B cell (primary cell): Measurements from ENCODE around the gene DNAJB8. TPM values are rescaled to one million over a fixed set of nuclear protein-coding genes. Genes with fewer than 3 reads are reported as not detected.
A peak's percentile ranks its signal among the peaks of the same experiment; 100 is the strongest.

Experiments
- ATAC-seq: fragments of 200-7000 bp; cut with Tn5 transposase; one replicate; pipeline ENCODE4 v1.10.0; 2021; ENCODE audit warnings: low read depth, mild to moderate bottlenecking, moderate number of reproducible peaks, moderate library complexity
- CTCF ChIA-PET: fragments of 350-600 bp; sonication (Branson Sonifier 250); formaldehyde crosslinking; loops from one replicate; lab custom pipeline; 2021; ENCODE audit warnings: antibody characterized with exemption, inconsistent platforms; lab: Charles Lee
- POLR2A ChIA-PET: fragments of 350-600 bp; sonication (Branson Sonifier 250); formaldehyde crosslinking; loops from one replicate; lab custom pipeline; 2021; ENCODE audit warnings: antibody characterized with exemption; lab: Charles Lee
- DNase-seq: peaks from one replicate; pipeline ENCODE4 v3.0.0; 2013
- H2AFZ ChIP-seq: 2 replicates; pipeline ENCODE4 v1.6.1; 2012; ENCODE audit warnings: mild to moderate bottlenecking, low read depth, low read length; ENCODE audit not compliant: insufficient read depth, poor library complexity, severe bottlenecking
- H3K27ac ChIP-seq, 2 donors: 1 replicate in 1 of 2; 2 replicates in 1 of 2; pipeline ENCODE4 v1.5.1; 2012 to 2013; ENCODE audit warnings: low read length in 2 of 2, mild to moderate bottlenecking in 2 of 2, moderate library complexity in 1 of 2
- H3K27me3 ChIP-seq, 4 experiments: fragments of 200-600 bp in 1 of 4; sonication (generic) in 1 of 4; replicated peaks in 1 of 4; 1 replicate in 2 of 4; 2 replicates in 2 of 4; pipeline versions ENCODE4 v1.6.1 to v1.7.0; 2013 to 2016; ENCODE audit warnings: low read length in 3 of 4, mild to moderate bottlenecking in 2 of 4, mixed read lengths in 1 of 4, moderate library complexity in 1 of 4; ENCODE audit not compliant: insufficient read depth in 4 of 4, control insufficient read depth in 3 of 4; ENCODE audit errors: control extremely low read depth in 1 of 4
- H3K36me3 ChIP-seq, 2 experiments: replicated peaks in 1 of 2; 1 replicate in 1 of 2; 2 replicates in 1 of 2; pipeline versions ENCODE4 v1.6.1 to v1.7.1; 2013; ENCODE audit warnings: low read length in 1 of 2; ENCODE audit not compliant: insufficient read depth in 2 of 2, control insufficient read depth in 1 of 2; ENCODE audit errors: control extremely low read depth in 1 of 2, extremely low read depth in 1 of 2
- H3K4me1 ChIP-seq, 2 donors: fragments of 200-600 bp in 1 of 2; sonication (generic) in 1 of 2; 1 replicate in 1 of 2; 2 replicates in 1 of 2; pipeline versions ENCODE4 v1.5.1 to v1.6.1; 2013 to 2017; ENCODE audit warnings: low read length in 2 of 2; ENCODE audit not compliant: control insufficient read depth in 2 of 2, insufficient read depth in 2 of 2
- H3K4me2 ChIP-seq: replicated peaks from 2 replicates; pipeline ENCODE3; 2012; ENCODE audit warnings: mild to moderate bottlenecking, low read depth, low read length; ENCODE audit not compliant: poor library complexity, severe bottlenecking
- H3K4me3 ChIP-seq, 5 experiments: fragments of 200-600 bp in 1 of 5; sonication (generic) in 1 of 5; 1 replicate in 3 of 5; 2 replicates in 2 of 5; pipeline versions ENCODE4 v1.5.1 to v1.7.0; 2011 to 2016; ENCODE audit warnings: low read length in 4 of 5, mild to moderate bottlenecking in 4 of 5, low read depth in 2 of 5, control low read depth in 1 of 5, moderate library complexity in 1 of 5; ENCODE audit not compliant: insufficient read depth in 1 of 5; ENCODE audit errors: control extremely low read depth in 1 of 5, extremely low read depth in 1 of 5
- H3K79me2 ChIP-seq: fragments of 200-600 bp; sonication (generic); one replicate; pipeline ENCODE4 v1.6.0; 2016; ENCODE audit warnings: low read length; ENCODE audit not compliant: control insufficient read depth, insufficient read depth
- H3K9ac ChIP-seq: fragments of 200-600 bp; sonication (generic); 2 replicates; pipeline ENCODE4 v1.6.1; 2017; ENCODE audit warnings: mild to moderate bottlenecking, low read length, moderate library complexity
- H3K9me3 ChIP-seq, 3 donors: one replicate each; pipeline versions ENCODE4 v1.6.1 to v1.7.1; 2013; ENCODE audit warnings: low read length in 2 of 3; ENCODE audit not compliant: control insufficient read depth in 2 of 3, insufficient read depth in 1 of 3; ENCODE audit errors: control extremely low read depth in 1 of 3
- H4K20me1 ChIP-seq: 2 replicates; pipeline ENCODE4 v1.6.0; 2012; ENCODE audit warnings: mild to moderate bottlenecking, low read length; ENCODE audit not compliant: insufficient read depth, control insufficient read depth, poor library complexity, severe bottlenecking
- H3K27ac Mint-ChIP-seq: one replicate; pipeline ENCODE4 v1.8.0; 2021; ENCODE audit warnings: mixed read lengths
- H3K27me3 Mint-ChIP-seq: one replicate; pipeline ENCODE4 v1.8.0; 2021; ENCODE audit warnings: mixed read lengths
- H3K4me1 Mint-ChIP-seq: one replicate; pipeline ENCODE4 v1.8.0; 2021; ENCODE audit warnings: mixed read lengths
- H3K4me3 Mint-ChIP-seq: one replicate; pipeline ENCODE4 v1.8.0; 2021; ENCODE audit warnings: mixed read lengths
- H3K9me3 Mint-ChIP-seq: one replicate; pipeline ENCODE4 v1.8.0; 2022; ENCODE audit warnings: mixed read lengths; ENCODE audit not compliant: insufficient read depth
- EZH2 ChIP-seq: IDR thresholded peaks from 2 replicates; pipeline ENCODE4 v1.6.1; 2012; ENCODE audit warnings: borderline replicate concordance, low read depth, mild to moderate bottlenecking, moderate library complexity, low read length; ENCODE audit not compliant: insufficient read depth, poor library complexity, severe bottlenecking
- WGBS: methylation state at CpG from one replicate; pipeline ENCODE4 v1.1.5; 2013; ENCODE audit warnings: missing lambda C conversion rate; ENCODE audit not compliant: insufficient coverage; 5-methylcytosine and 5-hydroxymethylcytosine counted together
- intact Hi-C: fragments of 100-400 bp; cut with micrococcal nuclease; formaldehyde crosslinking; loops from one replicate; pipeline ENCODE4 v1.10.0; 2022
- polyA plus RNA-seq: library from polyadenylated mRNA; depleted of rRNA; stranded (reverse); fragments of >200 nt; gene quantifications from 2 replicates; pipeline ENCODE4 v1.2.3, GENCODE V29; 2012
- total RNA-seq, 2 donors: library from RNA; stranded (reverse); fragments of 120-200 nt in 1 of 2; gene quantifications; 1 replicate in 1 of 2; 2 replicates in 1 of 2; pipeline versions ENCODE4 v1.2.3 to v1.2.4, GENCODE V29; 2013 to 2022
- TF ChIP-seq, protein P1 (sequence below): fragments of 200-600 bp; IDR thresholded peaks from one replicate; pipeline ENCODE4 v1.8.0; 2022; ENCODE audit warnings: antibody characterized with exemption, mild to moderate bottlenecking

DNAJB8 gene
- total and polyA plus RNA-seq, 2 donors (not counting 1 experiment from before 2014, with no cell fraction given), result not detected

GRCh38 chr3:128488991-128489673 is 22.4 kb upstream of the DNAJB8 start:
- peak overlapping the region; percentile 12 to 67 (median 46) for H3K4me3 ChIP-seq
- peak overlapping the region; percentile 61 for H3K9ac ChIP-seq
- H3K4me1 ChIP-seq, result peaks cover 63 to 75% of the 10 kb centered on the region in 2 donors

DNA sequence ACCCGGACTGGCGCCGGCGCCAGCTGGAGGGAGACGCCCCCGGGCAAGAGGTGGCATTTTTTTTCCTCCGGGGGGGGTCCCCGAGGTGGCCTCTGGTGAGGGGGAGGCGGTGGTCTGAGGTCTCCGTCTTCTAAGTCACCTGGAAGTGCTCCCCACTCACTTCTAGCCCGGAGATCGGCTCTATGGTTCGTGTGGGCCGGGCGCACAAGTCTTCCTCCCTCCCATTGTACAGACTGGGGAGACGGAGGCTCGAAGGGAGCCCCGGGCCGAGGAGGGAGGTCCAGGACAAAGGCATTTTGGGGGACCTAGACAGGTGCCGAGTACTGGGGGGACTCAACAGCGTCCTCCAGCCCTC is 21.9 kb upstream of the DNAJB8 start:
- H3K4me2 ChIP-seq, result peak overlapping the region; percentile 94
- H3K27me3 ChIP-seq, result peaks cover 0 to 93% (median 50%) of the 10 kb centered on the region in 4 experiments
- no peaks in the 10 kb centered on the region for H4K20me1 ChIP-seq
- Mint-ChIP-seq H3K27me3 (peaks cover 44% of the 10 kb centered on the region), H3K4me1 (peaks cover 49% of the 10 kb centered on the region), H3K27ac (no peak overlapping the region), H3K4me3 (peak overlapping the region; percentile 80), H3K9me3 (no peaks in the 10 kb centered on the region)
- intact Hi-C loops, result no loop called here
- TF ChIP-seq EZH2, result no peak
- TF ChIP-seq, protein P1, sequence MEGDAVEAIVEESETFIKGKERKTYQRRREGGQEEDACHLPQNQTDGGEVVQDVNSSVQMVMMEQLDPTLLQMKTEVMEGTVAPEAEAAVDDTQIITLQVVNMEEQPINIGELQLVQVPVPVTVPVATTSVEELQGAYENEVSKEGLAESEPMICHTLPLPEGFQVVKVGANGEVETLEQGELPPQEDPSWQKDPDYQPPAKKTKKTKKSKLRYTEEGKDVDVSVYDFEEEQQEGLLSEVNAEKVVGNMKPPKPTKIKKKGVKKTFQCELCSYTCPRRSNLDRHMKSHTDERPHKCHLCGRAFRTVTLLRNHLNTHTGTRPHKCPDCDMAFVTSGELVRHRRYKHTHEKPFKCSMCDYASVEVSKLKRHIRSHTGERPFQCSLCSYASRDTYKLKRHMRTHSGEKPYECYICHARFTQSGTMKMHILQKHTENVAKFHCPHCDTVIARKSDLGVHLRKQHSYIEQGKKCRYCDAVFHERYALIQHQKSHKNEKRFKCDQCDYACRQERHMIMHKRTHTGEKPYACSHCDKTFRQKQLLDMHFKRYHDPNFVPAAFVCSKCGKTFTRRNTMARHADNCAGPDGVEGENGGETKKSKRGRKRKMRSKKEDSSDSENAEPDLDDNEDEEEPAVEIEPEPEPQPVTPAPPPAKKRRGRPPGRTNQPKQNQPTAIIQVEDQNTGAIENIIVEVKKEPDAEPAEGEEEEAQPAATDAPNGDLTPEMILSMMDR, result no peak
- peak overlapping the region; percentile 61 for H3K9ac ChIP-seq
- peaks cover 66 to 78% of the 10 kb centered on the region in 2 donors for H3K4me1 ChIP-seq
- no peak overlapping the region for H3K27ac ChIP-seq
- ATAC-seq, result no peak
- under 1% methylated on average over 9 of the region's 21 CpGs for WGBS
- peaks cover 0 to 41% (median 0%) of the 10 kb centered on the region in 3 donors for H3K9me3 ChIP-seq
- peak overlapping the region in 4 of 5 experiments; percentile 17 to 67 (median 50) for H3K4me3 ChIP-seq
- no peaks in the 10 kb centered on the region for H3K79me2 ChIP-seq
- ChIA-PET CTCF (no interaction called here), POLR2A (no interaction called here)
- no peaks in the 10 kb centered on the region for H3K36me3 ChIP-seq
- peak overlapping the region; percentile 59 for H2AFZ ChIP-seq
- DNase-seq, result peak; percentile 47

More at GRCh38 chr3:128488991-128489673, 22.4 kb upstream of the DNAJB8 start:
- DNase-seq (no peak), ATAC-seq (peak; percentile 11)
- peaks cover 48% of the 10 kb centered on the region for H3K4me1 Mint-ChIP-seq
- H3K4me2 ChIP-seq, result peak overlapping the region; percentile 94
- H3K9me3 ChIP-seq, result peaks cover 0 to 41% (median 0%) of the 10 kb centered on the region in 3 donors
- peaks cover 43% of the 10 kb centered on the region for H3K27me3 Mint-ChIP-seq
- H3K27ac ChIP-seq, result no peak overlapping the region
- H3K4me3 Mint-ChIP-seq, result peak overlapping the region; percentile 85
- H3K36me3 ChIP-seq, result no peaks in the 10 kb centered on the region
- WGBS, result under 1% methylated on average over 69 of the region's 71 CpGs
- TF ChIP-seq, protein P1, result no peak
- TF ChIP-seq EZH2, result no peak
- ChIA-PET POLR2A (no interaction called here), CTCF (interaction anchor here (0.7 kb wide), 1 partner anchor 120 kb away, joined by 3 read pairs; no protein-coding TSS in a partner anchor)
- peaks cover 0 to 93% (median 51%) of the 10 kb centered on the region in 4 experiments for H3K27me3 ChIP-seq
- H2AFZ ChIP-seq, result peak overlapping the region; percentile 59
- intact Hi-C loops, result no loop called here
- H3K79me2 ChIP-seq, result no peaks in the 10 kb centered on the region
- no peaks in the 10 kb centered on the region for H4K20me1 ChIP-seq
- no peak overlapping the region for H3K27ac Mint-ChIP-seq
- H3K9me3 Mint-ChIP-seq, result no peaks in the 10 kb centered on the region
